Measurements from ENCODE around the gene THRB.

Gene THRB

DNA sequence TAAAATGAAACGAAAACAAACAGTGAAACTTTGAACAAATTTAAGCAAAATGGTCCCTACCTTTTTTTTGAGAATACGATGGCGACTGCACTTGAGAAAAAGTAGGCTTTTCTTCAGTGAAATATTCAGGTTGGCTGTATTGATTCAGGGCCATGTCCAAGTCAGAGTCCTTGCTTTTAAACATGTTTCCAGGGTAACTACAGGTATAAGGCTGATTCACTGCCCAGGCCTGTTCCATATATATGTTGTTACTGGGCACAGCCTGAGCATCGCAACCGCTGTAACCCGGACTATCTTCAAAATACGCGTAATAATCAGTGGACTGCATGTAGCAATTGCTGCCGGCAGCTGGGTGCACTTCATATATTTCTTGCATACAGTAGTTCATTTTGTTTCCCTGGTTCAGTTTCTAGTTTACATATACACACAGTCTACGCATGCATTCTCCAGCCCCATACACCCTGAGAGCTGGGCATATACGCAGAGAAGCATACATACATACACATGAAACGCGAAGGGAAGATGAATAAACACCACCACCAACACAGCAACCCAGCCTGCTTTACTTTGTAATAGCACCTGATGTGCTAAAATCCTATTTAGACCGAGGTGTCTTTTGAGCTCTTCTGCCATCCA is 329.6 kb downstream of the THRB start:
- DNase-seq, result no peak

DNA sequence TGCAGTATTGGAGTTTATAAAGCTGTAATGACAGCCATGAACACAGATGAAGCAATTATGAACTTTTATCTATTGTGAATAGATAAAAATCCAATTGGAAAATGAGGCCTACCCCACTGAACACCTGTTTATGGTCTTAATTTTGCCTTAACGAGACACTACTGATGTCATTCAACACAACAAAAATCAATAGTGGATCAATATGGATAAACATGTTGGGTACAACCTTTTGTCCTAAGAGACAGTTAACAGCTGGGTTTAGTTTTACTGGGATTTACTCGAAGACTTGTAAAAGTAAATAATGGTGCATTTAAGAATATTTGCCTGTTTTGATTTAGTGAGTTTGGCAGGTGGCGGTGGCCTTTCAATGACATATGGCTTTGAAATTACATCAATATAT is 331.7 kb downstream of the THRB start:
- DNase-seq, result no peak

DNA sequence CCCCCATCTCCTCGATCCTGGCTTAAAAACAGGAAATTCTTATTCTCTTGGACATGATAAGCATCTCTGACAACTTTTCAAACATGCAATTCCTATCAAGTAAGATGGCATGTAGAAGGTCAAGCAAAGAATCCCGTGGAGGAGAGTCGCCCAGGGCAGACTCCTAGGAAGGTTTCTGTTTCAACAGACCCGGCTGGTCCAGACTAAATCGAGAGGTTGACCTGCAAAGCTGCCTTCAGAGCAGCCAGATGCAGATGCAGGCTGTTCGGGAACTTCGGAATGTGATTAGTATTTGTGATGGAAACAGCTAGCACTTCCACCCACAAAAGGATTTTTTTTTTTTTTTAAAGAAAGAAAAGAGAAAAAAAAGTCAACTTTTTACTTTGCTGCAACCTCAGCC is 332.8 kb downstream of the THRB start:
- DNase-seq, result no peak

DNA sequence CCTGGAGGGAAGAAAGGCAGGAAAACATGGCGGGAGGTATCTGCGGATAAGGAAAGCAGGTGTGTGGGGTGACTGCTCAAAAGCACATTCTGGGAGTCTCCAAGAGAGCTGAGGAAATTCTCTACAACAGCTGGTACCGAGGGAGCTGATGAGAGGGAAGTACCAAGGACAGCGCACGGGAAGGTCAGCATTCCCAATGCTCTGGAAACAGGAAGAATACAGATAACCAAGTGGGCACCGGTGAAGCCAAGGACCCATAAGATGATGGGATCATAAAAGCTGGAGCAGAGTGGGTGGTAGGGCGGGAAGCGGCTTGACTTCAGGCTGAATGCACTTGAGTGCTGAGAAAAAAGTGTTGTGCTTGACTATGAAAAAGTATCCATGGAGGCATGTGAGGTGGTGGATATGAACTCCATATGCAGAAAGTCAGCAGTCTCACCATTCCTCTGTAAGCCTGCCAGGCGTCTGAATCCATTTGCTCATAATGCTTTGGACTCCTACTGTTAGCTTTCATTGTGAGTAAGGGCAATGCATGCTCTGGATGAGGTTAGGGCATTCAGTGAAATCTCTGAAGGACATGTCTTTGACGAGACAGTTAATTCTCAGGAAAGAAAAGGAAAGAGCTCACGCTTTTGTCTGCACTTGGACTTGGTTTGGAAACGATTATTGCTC is 334.1 kb downstream of the THRB start:
- no peak for DNase-seq

DNA sequence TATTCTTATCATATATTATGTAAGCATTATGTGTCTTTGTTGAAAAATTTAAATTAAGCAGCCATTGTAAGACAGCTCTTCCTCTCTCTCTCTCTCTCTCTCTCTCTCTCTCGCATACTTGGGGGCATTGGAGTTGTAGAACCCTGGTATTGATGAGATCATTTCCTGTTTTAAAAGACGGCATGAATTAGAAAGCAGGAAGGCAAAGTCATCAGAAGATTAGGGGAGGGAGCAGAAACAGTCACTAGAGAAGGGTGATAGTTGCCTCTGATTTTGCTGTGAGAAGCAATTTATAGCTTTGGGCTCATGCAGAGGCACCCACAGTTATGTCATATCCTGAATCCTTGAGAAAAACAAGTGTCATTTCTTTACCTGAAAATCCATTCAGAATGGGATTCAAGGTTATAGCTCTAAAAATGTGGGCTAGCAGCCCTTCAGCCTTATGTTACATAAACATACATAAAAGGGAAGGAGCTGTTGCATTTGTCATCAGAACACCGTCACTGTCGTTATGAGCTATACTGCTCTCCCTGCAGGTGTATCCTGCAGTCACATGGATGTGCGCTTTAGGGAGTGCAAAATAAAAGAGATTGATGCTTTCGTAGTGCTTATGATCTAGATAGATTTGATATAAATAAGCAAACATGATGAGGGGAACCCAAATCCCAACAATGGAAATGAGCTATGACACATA is 335.7 kb downstream of the THRB start:
- no peak for DNase-seq

DNA sequence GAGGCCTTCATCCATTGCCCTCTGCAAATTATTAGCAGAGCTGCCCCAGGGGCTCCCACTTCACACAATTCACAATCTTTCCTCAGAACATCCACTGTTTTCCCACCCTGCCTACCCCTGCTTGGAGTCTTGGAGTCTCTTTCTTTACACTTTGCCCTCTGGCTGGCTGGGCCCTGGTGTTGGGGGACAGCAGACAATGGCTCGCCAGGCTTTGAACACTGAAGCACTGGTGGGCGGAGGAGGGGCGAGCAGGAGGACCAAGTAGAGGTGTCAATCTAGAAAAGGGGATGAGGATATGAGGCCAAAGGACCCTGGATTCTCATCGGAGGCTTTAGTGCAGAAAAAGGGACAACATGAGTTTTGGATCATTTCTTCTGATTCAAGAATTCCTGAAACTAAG is 337.5 kb downstream of the THRB start:
- DNase-seq, result no peak

DNA sequence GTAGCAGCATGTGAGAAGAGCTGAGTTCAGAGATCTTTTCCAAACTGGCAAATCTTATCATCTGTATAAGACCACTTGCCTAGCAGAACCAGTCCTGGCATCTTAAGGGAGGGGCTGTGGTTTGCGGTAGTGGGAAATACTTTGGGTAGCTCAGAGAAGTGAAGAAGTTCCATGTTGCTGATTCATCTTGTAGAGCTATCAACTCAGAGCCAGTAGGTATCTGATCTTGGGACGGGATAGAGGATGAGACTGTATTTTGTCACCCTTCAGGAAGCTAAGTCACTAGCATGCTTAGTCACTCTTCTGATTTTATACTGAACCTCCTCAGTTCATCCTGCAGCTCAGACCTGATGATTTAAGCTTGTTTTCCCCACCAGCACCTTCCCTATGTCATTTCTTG is 338.2 kb downstream of the THRB start:
- DNase-seq, result peak; percentile 89

DNA sequence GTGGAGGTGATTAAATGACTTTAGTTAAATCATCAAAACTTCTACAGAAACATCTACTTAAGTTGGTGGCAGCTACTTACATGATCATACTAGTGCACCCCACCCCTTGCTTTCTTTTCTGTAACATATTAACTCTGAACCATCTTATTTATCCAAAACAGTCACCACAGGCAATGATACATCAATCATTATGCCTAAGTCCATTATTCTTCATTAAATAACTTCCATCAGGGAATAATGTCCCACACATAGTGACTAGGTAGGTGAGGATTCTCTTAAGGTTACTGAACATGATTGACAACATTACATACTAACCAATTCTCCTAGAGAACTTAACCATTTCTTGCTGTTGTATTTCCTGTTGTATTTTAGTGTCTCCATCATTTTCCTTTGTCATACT is 339.4 kb downstream of the THRB start:
- no peak for DNase-seq

DNA sequence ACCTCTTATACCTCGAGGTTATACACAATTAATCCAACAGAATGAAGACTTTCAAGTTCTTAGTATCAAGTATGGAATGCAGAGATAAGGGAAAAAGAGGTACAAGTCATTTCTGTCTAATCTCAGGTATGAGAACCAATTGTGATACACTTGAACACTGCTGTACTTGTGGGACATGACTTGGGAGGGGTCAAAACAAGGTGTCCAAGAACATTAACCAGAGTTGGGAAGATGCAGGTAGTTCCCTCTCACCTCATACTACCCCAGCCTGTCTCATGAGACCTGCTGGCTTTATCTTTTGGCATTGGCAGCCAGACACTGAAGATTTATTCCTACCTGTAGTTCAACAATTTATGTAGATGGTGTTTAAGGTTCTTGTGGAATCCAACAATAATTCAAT is 339.9 kb downstream of the THRB start:
- no peak for DNase-seq

DNA sequence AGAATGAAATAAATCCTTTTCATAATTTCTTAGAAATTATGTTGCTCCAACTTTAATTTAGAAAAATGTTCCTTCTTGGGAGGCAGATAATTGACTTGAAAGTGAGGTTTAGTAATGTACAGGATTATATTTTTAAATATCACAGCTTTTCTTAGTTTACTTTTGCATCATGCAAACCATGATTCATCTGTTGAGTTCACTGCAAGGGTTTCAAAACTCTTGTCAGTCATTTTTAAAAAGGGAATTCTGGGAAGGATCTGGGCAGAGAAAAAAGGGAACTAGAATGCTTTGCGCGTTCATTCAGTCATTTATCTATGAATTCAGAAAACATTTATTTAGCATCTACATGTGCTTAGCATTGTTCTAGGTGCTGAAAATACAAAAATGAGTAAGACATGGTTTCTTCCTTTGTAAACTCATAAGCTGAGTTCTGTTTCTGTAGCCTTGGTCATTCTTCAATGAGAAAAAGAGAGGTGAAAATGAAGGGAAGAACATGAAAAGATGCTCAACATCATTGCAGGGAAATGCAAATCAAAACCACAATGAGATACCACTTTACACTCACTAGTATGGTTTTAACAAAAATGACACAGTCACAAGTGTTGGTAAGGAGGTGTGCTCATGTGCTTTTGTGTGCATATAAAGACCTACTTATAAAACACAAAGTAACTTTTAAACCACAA is 340.5 kb downstream of the THRB start:
- DNase-seq, result no peak

DNA sequence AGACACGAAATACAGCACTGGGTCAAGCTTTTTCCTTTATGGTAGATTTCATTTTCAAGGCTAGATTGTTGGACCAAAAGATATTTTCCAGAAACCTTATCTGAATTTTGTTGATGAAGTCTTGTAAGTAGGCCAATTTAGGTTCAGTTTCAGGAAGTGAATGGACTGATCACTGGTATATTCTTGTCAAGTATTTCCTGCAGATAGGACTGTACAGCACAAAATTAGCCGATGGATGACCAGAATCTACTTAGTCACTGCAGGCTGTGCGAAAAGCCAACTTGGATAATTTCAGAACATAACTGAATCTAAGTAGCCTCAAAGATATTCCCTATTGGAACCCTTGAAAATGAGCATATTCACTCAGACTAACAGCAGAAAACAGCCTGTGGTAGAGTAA is 343.1 kb downstream of the THRB start:
- no peak for DNase-seq

DNA sequence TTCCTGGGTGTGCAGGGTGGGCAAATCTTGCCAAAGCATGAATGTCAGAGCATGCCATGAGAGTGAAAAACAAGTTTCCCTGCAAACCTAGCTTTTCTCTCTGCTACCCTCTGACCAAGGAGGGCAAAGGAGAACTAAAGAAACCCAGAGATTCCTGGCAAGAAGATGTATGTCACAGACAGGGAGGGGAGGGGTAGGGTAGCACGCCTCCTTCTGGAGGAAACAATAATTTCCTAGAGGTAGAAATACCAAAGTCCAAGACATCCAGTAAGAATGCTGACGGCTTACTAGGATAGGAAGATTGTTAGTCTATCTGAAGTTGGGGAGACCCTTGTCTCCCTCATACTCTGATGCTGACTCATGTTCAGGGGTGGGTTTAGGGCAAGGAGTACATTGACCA is 345.6 kb downstream of the THRB start:
- DNase-seq, result no peak

DNA sequence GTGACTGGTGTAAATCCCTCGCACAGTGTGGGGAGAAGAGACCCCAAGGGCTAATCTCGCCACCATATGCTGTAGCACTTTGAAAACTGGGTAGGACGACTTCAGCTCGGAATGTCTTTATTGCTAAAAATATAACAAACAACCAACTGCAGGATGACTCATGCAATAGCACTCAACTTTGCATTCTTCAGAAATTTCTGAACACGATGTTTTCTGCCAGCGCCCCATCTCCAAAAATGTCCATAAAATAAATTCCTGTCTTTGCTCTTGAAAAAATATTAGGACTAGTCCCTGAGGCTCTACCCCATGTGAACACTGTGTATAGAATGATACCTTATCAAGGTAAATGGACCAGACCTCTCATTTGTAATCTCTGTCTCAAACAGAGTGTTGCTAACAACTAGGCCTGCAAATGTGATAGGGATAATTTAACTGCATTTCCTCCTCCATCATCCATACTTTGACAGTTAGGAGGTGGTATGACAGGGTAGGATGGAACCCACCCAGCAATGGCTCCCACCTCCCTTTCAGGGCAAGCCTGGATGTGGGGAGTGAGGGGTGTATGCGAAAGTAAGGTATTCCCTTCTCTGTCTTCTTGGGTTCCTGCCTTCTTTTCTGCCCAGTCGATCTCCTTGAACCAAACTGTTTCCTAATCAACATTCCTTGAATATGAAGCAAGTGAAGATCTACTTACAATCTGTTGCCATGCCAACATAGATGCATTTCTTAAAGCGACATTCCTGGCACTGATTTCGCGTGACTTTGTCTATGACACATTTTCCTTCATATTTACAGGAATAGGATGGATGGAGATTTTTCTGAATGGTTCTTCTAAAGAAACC is 348.4 kb downstream of the THRB start:
- peak; percentile 88 for DNase-seq

DNA sequence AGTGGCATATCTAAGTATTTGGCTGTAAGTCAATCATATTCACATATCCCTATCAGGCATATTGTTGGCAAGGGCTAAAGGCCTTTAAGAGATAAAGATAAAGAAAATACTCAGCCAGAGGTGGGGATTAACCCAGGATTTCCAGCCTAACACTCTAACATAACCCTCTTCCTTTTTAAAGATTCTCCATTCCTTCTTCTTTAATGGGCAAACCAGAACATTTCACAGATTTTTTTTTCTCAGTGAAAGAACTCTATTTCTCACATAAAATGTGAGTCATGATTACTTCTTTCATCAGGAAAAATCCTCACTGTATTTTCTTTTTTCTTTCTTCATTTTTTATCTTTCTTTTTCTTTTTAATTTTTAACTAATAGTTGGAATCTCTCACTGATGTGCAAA is 349.2 kb downstream of the THRB start:
- DNase-seq, result no peak

DNA sequence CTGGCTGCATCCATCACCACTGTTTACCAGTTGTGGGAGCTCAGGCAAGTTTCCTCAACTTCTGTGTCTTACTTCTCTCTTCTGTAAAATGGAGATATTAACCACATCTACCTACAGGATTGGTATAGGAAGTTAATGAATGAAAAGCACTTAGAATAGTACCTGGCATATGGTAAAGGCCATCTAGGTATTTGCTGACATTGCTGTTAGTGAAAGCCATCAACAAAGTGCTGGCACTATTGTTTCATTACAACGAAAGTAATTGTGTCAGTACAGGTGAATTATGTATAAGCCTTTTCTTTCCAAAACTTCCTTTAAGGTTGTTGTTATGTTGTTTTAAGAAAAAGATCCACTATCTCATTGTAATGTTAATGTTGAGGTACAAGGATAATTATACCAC is 352.5 kb downstream of the THRB start:
- DNase-seq, result no peak

DNA sequence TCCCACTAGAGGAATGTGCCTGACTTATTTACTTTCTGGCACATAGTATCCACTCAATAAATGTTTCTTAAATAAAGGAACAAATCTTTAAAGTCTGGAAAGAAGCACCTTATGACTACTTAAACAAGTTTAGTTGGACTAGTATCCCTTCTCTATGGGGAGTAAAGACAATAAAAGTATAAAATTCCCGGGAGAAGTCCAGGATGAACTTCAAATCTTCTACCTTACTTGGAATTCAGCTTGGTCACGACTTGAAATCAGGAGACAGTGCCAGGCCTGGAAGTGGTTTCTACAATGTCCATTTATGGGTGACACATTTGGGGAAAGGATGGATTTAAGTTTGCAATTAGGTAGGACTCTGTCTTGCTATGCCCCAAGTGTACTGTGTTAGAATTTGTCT is 353.1 kb downstream of the THRB start:
- no peak for DNase-seq

DNA sequence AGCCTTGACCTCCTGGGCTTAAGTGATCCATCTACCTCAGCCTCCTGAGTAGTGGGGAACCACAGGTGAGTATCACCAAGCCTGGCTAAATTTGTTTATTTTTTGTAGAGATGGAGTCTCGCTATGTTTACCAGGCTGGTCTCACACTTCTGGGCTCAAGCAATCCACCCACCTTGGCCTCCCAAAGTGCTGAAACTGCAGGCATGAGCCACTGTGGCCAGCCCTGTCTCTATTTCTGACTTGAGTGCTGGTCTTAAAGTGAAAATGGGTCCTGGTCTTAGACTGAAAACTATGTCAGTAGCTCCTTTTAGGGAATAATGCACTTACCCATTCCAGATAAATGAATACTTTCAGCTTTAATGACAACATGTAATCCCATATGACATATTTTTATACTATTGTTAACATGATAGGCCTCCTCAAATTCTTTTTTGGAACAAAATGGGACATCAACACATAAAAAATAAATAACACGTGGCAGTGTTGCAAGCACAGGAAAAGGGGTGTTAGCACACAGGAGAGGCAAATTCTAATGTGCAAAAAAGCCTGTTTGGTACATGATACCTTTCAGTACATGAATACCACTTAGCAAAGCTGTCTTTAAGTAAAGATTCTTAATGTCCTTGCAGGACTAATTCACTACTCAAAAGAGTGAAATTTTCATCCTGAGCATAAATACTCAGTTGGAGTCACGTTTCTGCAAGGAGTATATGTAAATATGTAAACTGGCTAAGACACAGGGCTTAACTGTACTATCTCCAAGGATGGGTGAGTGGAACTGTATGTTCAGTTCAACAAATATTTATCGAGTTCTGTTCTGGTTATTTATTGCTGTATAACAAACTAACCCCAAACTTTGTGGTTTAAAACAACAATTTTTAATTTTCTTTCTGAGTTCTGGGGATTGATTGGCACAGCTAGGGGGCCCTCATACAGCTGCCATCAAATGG is 354.9 kb downstream of the THRB start:
- DNase-seq, result no peak

DNA sequence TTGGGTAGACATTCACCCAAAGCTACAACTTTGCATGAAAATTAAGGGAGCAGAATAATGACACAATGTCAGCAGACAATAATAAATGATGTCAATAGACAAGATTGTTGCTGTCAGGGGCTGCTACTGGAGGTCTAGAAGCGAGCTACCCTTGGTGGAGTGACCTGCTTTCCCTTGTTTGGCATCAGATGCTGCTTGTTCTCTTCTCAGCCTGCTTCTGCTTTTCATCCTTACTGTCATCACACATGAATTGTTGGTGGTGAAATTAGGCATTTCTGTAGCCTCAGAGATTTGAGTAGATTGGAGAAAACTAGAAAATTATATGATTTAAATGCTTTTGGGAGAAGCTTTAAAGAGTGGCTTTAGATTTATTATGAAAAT is 355.8 kb downstream of the THRB start:
- no peak for DNase-seq

DNA sequence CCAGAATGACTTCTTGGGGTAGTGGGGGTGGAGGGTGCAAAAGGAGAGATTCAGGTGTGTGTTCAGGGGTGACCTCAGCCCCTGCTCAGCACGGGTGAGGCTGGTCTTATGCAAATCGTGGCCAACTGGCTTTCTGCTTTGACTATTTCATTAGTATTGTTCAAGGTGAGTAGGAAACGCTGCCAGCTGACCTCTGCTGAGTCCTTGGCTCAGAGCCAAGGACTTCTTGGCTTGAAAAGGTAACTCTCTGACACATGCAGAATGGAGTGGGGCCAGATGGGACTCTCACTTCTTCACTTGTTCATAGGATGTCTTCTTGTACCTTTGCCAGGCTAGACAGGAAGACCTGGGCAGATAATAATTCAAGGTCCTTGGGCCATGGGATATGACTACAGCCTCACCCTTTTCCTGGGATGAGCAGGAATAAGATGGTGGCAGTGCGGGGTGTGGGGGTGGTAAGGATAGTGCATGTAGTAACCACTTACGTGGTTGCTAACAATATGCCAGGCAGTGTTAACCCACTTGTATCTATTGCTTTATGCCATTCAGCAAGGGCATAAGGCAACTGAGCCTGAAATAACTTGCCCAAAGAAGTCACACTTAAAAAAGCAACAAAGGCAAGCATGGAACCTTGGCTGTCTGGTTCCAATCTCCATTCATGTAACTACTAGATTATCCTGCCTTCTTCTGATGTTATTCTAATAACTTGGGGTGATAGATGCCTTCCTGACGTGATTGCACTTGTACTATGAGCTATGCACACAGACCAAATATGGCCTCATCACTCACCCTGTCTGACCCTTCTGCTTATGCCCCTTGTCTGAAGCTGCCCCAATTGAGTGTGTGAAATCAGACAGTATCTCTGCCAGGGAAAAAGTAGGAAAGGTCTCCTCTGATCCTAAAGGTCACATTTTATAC is 356.4 kb downstream of the THRB start:
- DNase-seq, result no peak

DNA sequence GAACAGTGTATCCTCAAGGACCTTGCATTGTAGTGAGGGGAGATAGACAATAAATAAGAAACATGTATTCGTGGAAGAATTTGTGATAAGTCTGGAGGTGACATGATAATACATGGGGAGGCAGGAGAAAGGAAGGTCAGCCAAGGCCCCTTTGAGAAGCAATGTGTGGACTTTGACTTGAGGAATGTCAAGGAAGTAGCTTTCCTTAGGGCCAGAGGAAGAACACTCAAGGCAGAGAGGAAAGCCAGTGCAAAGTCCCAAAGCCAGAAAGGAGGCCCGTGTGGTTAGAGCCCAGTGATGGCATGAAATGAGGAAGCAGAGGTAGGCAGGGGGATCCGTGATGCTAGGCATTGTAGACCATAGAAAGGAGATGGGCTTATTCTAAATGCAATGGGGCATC is 357.3 kb downstream of the THRB start:
- DNase-seq, result no peak
